GM12892 (cell line): ENCODE data around the gene C9orf78.

Source experiments
- POLR2A ChIP-seq: IDR thresholded peaks from 2 replicates; pipeline ENCODE4 v1.6.1; 2011; ENCODE audit warnings: low read depth, low read length, control low read depth
- POLR2AphosphoS5 ChIP-seq: IDR thresholded peaks from 2 replicates; pipeline ENCODE4 v1.6.1; 2011; ENCODE audit warnings: low read depth, low read length, control low read depth
- TAF1 ChIP-seq: IDR thresholded peaks from 2 replicates; pipeline ENCODE4 v1.6.1; 2011; ENCODE audit warnings: low read depth, mild to moderate bottlenecking, control low read depth, low read length, borderline replicate concordance

DNA sequence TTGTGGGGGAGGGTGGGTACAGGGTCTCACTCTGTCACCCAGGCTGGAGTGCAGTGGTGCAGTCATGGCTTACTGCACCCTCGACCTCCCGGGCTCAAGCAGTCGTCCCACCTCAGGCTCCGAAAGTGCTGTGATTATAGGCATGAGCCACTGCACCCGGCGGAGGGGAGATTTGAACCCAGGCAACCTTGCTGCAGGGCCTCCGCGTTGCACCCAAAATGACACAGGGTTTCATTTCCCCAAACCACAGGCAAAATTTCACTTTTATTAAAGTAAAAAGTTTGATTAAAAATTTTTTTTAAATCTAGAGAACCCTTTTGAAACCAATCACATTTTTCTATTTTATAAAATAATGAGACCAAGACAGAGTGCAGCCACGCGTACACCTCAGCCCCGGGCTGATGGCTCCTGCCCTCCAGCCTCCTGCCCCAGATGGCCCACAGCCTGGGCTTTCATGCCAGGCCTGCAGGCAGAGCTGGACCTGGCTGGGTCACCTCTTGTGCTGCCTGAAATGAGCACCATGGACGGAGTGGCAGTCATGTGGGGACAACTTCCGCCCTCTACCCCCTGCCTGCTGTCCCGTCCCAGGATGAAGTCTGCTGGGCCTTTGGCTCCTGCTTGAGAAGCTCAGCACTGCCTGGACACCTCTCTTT, 30.7 kb upstream of the C9orf78 start:
- no peak for TF ChIP-seq POLR2A
- no peak for TF ChIP-seq POLR2AphosphoS5
- no peak for TF ChIP-seq TAF1
